GM12873 (cell line): ENCODE results near the gene DOCK9.

Experiments used
- CTCF ChIP-seq: IDR thresholded peaks from 2 replicates; pipeline ENCODE4 v1.5.1; 2012; ENCODE audit warnings: low read depth, mild to moderate bottlenecking, moderate library complexity, low read length, control low read depth; ENCODE audit not compliant: insufficient read depth; ENCODE audit errors: missing control alignments

Gene DOCK9

GRCh38 chr13:98922306-98922705 is 55.6 kb downstream of the DOCK9 start:
- TF ChIP-seq CTCF = no peak

DNA sequence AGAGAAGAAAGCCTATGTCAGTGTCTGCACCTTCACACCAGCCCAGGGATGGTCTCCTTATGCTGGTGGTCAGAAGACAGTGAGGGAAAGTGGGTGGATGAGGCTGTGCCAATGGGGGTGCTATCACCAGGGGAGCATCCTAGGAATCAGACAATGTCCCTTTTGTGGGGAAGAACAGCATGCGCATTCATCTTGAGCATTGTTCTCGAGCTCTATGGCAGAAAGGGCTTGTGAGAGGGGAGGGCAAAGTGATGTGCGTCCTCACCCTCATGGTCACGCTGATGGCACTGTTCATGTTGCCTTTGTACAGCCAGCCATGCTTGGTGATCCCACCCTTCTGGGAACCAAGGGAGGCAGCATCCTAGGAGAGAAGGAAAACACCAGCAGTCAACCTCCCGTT is 56.1 kb downstream of the DOCK9 start:
- TF ChIP-seq CTCF = no peak

- TF ChIP-seq CTCF = no peak
These were observed 56.8 kb downstream of the DOCK9 start for GRCh38 chr13:98921015-98921580.

DNA sequence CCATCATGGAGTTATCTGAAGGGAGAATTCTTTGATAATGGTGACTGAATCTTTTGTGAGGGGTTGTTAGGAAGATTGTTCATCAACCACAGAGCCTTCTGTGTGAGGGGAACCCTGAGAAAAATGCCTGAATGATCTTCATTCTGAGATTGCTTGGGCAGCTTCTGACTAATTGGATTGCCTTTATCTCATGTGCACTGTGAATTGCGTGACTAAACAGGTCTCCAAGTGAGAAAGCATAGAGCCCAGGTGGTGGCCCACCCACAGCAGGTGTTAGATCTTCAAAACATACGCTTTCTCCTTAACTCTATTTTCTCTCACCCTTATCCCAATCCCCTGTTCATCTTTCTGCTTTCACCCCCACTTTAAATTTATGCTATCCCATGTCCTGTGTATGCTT is 58.3 kb downstream of the DOCK9 start:
- no peak for TF ChIP-seq CTCF

- TF ChIP-seq CTCF = no peak
These were observed 59.1 kb downstream of the DOCK9 start for GRCh38 chr13:98918771-98919170.

- no peak for TF ChIP-seq CTCF
These were observed 60.7 kb downstream of the DOCK9 start for GRCh38 chr13:98917116-98917515.

DNA sequence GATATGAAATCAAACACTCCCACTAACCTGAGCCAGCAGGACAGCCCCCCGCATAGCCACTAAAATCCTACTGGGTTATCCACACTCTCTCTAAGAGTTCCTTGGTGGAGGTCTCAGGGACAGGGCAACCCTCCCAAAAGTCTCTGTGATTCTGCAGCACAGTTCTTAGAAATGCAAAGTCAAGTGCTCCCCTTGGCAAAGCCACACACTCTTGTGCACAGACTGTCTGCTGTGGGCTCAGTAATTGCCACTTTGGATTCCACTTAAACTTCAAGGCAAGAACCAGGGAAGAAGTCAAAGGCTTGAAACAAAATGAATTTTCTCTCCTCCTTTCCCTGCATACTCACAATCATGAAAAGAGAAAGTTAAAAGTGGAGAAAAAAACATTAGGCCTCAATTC is 61.5 kb downstream of the DOCK9 start:
- TF ChIP-seq CTCF = no peak
